Measurements from ENCODE around the gene COL16A1. TPM values are rescaled to one million over a fixed set of nuclear protein-coding genes. Genes with fewer than 3 reads are reported as not detected.

The COL16A1 gene
- total RNA-seq, 1 experiment from 2014 or later: 10.3 TPM

GRCh38 chr1:31742462-31743212 lies 38.8 kb upstream of the COL16A1 start:
- DNase-seq: peak; percentile 95
- H3K36me3 ChIP-seq (replicated peaks; ENCODE audit: control insufficient read depth, insufficient read depth, low read length): no peaks in the 10 kb centered on the region; the same call in 1 of the 2 replicates
- H3K4me3 ChIP-seq (ENCODE audit: insufficient read depth, low read depth, low read length): no peak overlapping the region
- no peaks in the 10 kb centered on the region for H3K27me3 ChIP-seq (ENCODE audit: control insufficient read depth, insufficient read depth, low read length)

- DNase-seq: peak; percentile 93
- H3K4me3 ChIP-seq (ENCODE audit: insufficient read depth, low read depth, low read length): no peak overlapping the region
- H3K36me3 ChIP-seq (replicated peaks; ENCODE audit: control insufficient read depth, insufficient read depth, low read length): no peaks in the 10 kb centered on the region; the same call in 1 of the 2 replicates
- H3K27me3 ChIP-seq (ENCODE audit: control insufficient read depth, insufficient read depth, low read length): no peaks in the 10 kb centered on the region
Observed at GRCh38 chr1:31739346-31739745, 35.5 kb upstream of the COL16A1 start.

- no peak overlapping the region for H3K4me3 ChIP-seq (ENCODE audit: insufficient read depth, low read depth, low read length)
- DNase-seq: no peak
- H3K36me3 ChIP-seq (replicated peaks; ENCODE audit: control insufficient read depth, insufficient read depth, low read length): no peaks in the 10 kb centered on the region; the same call in 1 of the 2 replicates
- H3K27me3 ChIP-seq (ENCODE audit: control insufficient read depth, insufficient read depth, low read length): no peaks in the 10 kb centered on the region
Observed at GRCh38 chr1:31736675-31737074, 32.9 kb upstream of the COL16A1 start.

GRCh38 chr1:31735571-31735970 lies 31.8 kb upstream of the COL16A1 start:
- no peak for DNase-seq
- H3K4me3 ChIP-seq (ENCODE audit: insufficient read depth, low read depth, low read length): no peak overlapping the region
- H3K36me3 ChIP-seq (replicated peaks; ENCODE audit: control insufficient read depth, insufficient read depth, low read length): no peaks in the 10 kb centered on the region; the same call in 1 of the 2 replicates
- no peaks in the 10 kb centered on the region for H3K27me3 ChIP-seq (ENCODE audit: control insufficient read depth, insufficient read depth, low read length)

GRCh38 chr1:31734582-31735107 lies 30.8 kb upstream of the COL16A1 start:
- H3K36me3 ChIP-seq (replicated peaks; ENCODE audit: control insufficient read depth, insufficient read depth, low read length): no peaks in the 10 kb centered on the region; the same call in 1 of the 2 replicates
- no peak overlapping the region for H3K4me3 ChIP-seq (ENCODE audit: insufficient read depth, low read depth, low read length)
- H3K27me3 ChIP-seq (ENCODE audit: control insufficient read depth, insufficient read depth, low read length): no peaks in the 10 kb centered on the region
- peak; percentile 71 for DNase-seq

- Histone ChIP-seq H3K36me3 (replicated peaks; ENCODE audit: control insufficient read depth, insufficient read depth, low read length) (no peaks in the 10 kb centered on the region; the same call in 1 of the 2 replicates), H3K4me3 (ENCODE audit: insufficient read depth, low read depth, low read length) (no peak overlapping the region), H3K27me3 (ENCODE audit: control insufficient read depth, insufficient read depth, low read length) (no peaks in the 10 kb centered on the region)
- peak; percentile 56 for DNase-seq
Observed at GRCh38 chr1:31733389-31734219, 29.8 kb upstream of the COL16A1 start.

GRCh38 chr1:31732751-31733289 lies 29.0 kb upstream of the COL16A1 start:
- Histone ChIP-seq H3K4me3 (ENCODE audit: insufficient read depth, low read depth, low read length) (no peak overlapping the region), H3K27me3 (ENCODE audit: control insufficient read depth, insufficient read depth, low read length) (no peaks in the 10 kb centered on the region), H3K36me3 (replicated peaks; ENCODE audit: control insufficient read depth, insufficient read depth, low read length) (no peaks in the 10 kb centered on the region; the same call in 1 of the 2 replicates)
- DNase-seq: peak; percentile 72

GRCh38 chr1:31732343-31732742 lies 28.5 kb upstream of the COL16A1 start:
- H3K36me3 ChIP-seq (replicated peaks; ENCODE audit: control insufficient read depth, insufficient read depth, low read length): no peaks in the 10 kb centered on the region
- peak; percentile 53 for DNase-seq
- no peak overlapping the region for H3K4me3 ChIP-seq (ENCODE audit: insufficient read depth, low read depth, low read length)
- no peaks in the 10 kb centered on the region for H3K27me3 ChIP-seq (ENCODE audit: control insufficient read depth, insufficient read depth, low read length)

- Histone ChIP-seq H3K4me3 (ENCODE audit: insufficient read depth, low read depth, low read length) (no peak overlapping the region), H3K27me3 (ENCODE audit: control insufficient read depth, insufficient read depth, low read length) (no peaks in the 10 kb centered on the region), H3K36me3 (replicated peaks; ENCODE audit: control insufficient read depth, insufficient read depth, low read length) (no peaks in the 10 kb centered on the region)
- DNase-seq: peak; percentile 63
Observed at GRCh38 chr1:31731049-31731565, 27.3 kb upstream of the COL16A1 start.

- DNase-seq: peak; percentile 48
- H3K27me3 ChIP-seq (ENCODE audit: control insufficient read depth, insufficient read depth, low read length): no peaks in the 10 kb centered on the region
- no peaks in the 10 kb centered on the region for H3K36me3 ChIP-seq (replicated peaks; ENCODE audit: control insufficient read depth, insufficient read depth, low read length)
- no peak overlapping the region for H3K4me3 ChIP-seq (ENCODE audit: insufficient read depth, low read depth, low read length)
Observed at GRCh38 chr1:31730336-31731048, 26.7 kb upstream of the COL16A1 start.

- Histone ChIP-seq H3K36me3 (replicated peaks; ENCODE audit: control insufficient read depth, insufficient read depth, low read length) (no peaks in the 10 kb centered on the region), H3K4me3 (ENCODE audit: insufficient read depth, low read depth, low read length) (no peak overlapping the region), H3K27me3 (ENCODE audit: control insufficient read depth, insufficient read depth, low read length) (no peaks in the 10 kb centered on the region)
- peak; percentile 57 for DNase-seq
Observed at GRCh38 chr1:31727849-31728248, 24.0 kb upstream of the COL16A1 start.

GRCh38 chr1:31727195-31727594 lies 23.4 kb upstream of the COL16A1 start:
- H3K4me3 ChIP-seq (ENCODE audit: insufficient read depth, low read depth, low read length): no peak overlapping the region
- H3K27me3 ChIP-seq (ENCODE audit: control insufficient read depth, insufficient read depth, low read length): no peaks in the 10 kb centered on the region
- peak; percentile 59 for DNase-seq
- H3K36me3 ChIP-seq (replicated peaks; ENCODE audit: control insufficient read depth, insufficient read depth, low read length): no peaks in the 10 kb centered on the region

- Histone ChIP-seq H3K27me3 (ENCODE audit: control insufficient read depth, insufficient read depth, low read length) (no peaks in the 10 kb centered on the region), H3K36me3 (replicated peaks; ENCODE audit: control insufficient read depth, insufficient read depth, low read length) (no peaks in the 10 kb centered on the region), H3K4me3 (ENCODE audit: insufficient read depth, low read depth, low read length) (no peak overlapping the region)
- peak; percentile 39 for DNase-seq
Observed at GRCh38 chr1:31726715-31727114, 22.9 kb upstream of the COL16A1 start.

Measured in H7 (cell line).